ENCODE measurements around the gene FXR2. TPM values are rescaled to one million over a fixed set of nuclear protein-coding genes. Genes with fewer than 3 reads are reported as not detected.
A peak's percentile ranks its signal among the peaks of the same experiment; 100 is the strongest.

FXR2 gene
- total RNA-seq, 4 donors from 2014 or later, result 11.7 to 25.4 (median 22.4) TPM

- intact Hi-C loops (cut with DNase I; ENCODE audit: low total_unique reads), result loop anchor here (10.0 kb wide), 1 partner anchor 542 kb away; the partner anchor contains the start of gene SLC16A11
- no peaks in the 10 kb centered on the region for H3K27me3 ChIP-seq
- H3K36me3 ChIP-seq, result peaks cover 0 to 9% (median 2%) of the 10 kb centered on the region in 4 donors
- TF ChIP-seq POLR2AphosphoS5 (IDR thresholded peaks at IDR 0.05), result no peak
- TF ChIP-seq, protein P1, sequence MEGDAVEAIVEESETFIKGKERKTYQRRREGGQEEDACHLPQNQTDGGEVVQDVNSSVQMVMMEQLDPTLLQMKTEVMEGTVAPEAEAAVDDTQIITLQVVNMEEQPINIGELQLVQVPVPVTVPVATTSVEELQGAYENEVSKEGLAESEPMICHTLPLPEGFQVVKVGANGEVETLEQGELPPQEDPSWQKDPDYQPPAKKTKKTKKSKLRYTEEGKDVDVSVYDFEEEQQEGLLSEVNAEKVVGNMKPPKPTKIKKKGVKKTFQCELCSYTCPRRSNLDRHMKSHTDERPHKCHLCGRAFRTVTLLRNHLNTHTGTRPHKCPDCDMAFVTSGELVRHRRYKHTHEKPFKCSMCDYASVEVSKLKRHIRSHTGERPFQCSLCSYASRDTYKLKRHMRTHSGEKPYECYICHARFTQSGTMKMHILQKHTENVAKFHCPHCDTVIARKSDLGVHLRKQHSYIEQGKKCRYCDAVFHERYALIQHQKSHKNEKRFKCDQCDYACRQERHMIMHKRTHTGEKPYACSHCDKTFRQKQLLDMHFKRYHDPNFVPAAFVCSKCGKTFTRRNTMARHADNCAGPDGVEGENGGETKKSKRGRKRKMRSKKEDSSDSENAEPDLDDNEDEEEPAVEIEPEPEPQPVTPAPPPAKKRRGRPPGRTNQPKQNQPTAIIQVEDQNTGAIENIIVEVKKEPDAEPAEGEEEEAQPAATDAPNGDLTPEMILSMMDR (IDR thresholded peaks at IDR 0.05), result peak in 4 of 5 experiments; percentile 19 to 34 (median 34)
- no peak for TF ChIP-seq POLR2A (IDR thresholded peaks at IDR 0.05)
- no peak for TF ChIP-seq EP300 (IDR thresholded peaks at IDR 0.05; ENCODE audit: low read depth)
- peak overlapping the region; percentile 29 to 46 (median 36) for H3K27ac ChIP-seq
- H3K4me3 ChIP-seq, result no peak overlapping the region
- no peaks in the 10 kb centered on the region for H3K9me3 ChIP-seq
- peaks cover 21 to 56% (median 41%) of the 10 kb centered on the region in 4 donors for H3K4me1 ChIP-seq
- in situ Hi-C loops (cut with MboI; ENCODE audit: low pct_ligation_motif_present in 1 of 4, low pct_unique_long_range_greater_than_20kb in 1 of 4, low sequenced_read_pairs in 3 of 4), result no loop called here
- WGBS, 2 donors (ENCODE audit: low coverage in 1 of 2), result 33 to 61% methylated on average over 1 to 9 of the region's 9 CpGs
- peak; percentile 64 for DNase-seq
Observed at GRCh38 chr17:7586673-7587419, 27.9 kb downstream of the FXR2 start.

- peak; percentile 96 for DNase-seq
- Histone ChIP-seq H3K4me3 (peak within 1 kb of the TSS; percentile 18 to 67 (median 48)), H3K27ac (peak within 1 kb of the TSS; percentile 89 to 91 (median 90)), H3K4me1 (peaks cover 35 to 69% (median 52%) of the 10 kb centered on the region in 4 donors), H3K36me3 (peaks cover 0 to 5% (median 3%) of the 10 kb centered on the region in 4 donors), H3K9me3 (no peaks in the 10 kb centered on the region), H3K27me3 (no peaks in the 10 kb centered on the region)
- 20% methylated on average over 69 of the region's 69 CpGs; no CpG with 5 or more reads in 1 of the 2 donors for WGBS, 2 donors (ENCODE audit: low coverage in 1 of 2)
- TF ChIP-seq POLR2A (IDR thresholded peaks at IDR 0.05) (peak; percentile 83), POLR2AphosphoS5 (IDR thresholded peaks at IDR 0.05) (peak; percentile 40 to 82 (median 65)), EP300 (IDR thresholded peaks at IDR 0.05; ENCODE audit: low read depth) (no peak)
- TF ChIP-seq, protein P1 (IDR thresholded peaks at IDR 0.05), result peak in 1 of 5 experiments; percentile 29
- in situ Hi-C loops (cut with MboI; ENCODE audit: low pct_ligation_motif_present in 1 of 4, low pct_unique_long_range_greater_than_20kb in 1 of 4, low sequenced_read_pairs in 3 of 4) (no loop called here), intact Hi-C loops (cut with DNase I; ENCODE audit: low total_unique reads) (loop anchor here (10.0 kb wide), 1 partner anchor 539 kb away; the partner anchor contains the start of gene SLC16A11)
Observed at GRCh38 chr17:7583253-7584109, 31.2 kb downstream of the FXR2 start, which contains the start of gene MPDU1. Gene MPDU1 (plus strand): TSS chr17:7583852. CDS start chr17:7583863, 11 bp downstream.

- no peaks in the 10 kb centered on the region for H3K9me3 ChIP-seq
- peak overlapping the region; percentile 89 to 91 (median 90) for H3K27ac ChIP-seq
- peak; percentile 24 for DNase-seq
- H3K4me1 ChIP-seq, result peaks cover 35 to 70% (median 48%) of the 10 kb centered on the region in 4 donors
- intact Hi-C loops (cut with DNase I; ENCODE audit: low total_unique reads) (loop anchor here (10.0 kb wide), 1 partner anchor 538 kb away; the partner anchor contains the start of gene SLC16A11), in situ Hi-C loops (cut with MboI; ENCODE audit: low pct_ligation_motif_present in 1 of 4, low pct_unique_long_range_greater_than_20kb in 1 of 4, low sequenced_read_pairs in 3 of 4) (no loop called here)
- peaks cover 0 to 14% (median 8%) of the 10 kb centered on the region in 4 donors for H3K36me3 ChIP-seq
- no peaks in the 10 kb centered on the region for H3K27me3 ChIP-seq
- H3K4me3 ChIP-seq, result peak overlapping the region in 3 of 4 donors; percentile 41 to 67 (median 55)
- TF ChIP-seq, protein P1 (IDR thresholded peaks at IDR 0.05), result no peak
- no peak for TF ChIP-seq POLR2AphosphoS5 (IDR thresholded peaks at IDR 0.05)
- no peak for TF ChIP-seq POLR2A (IDR thresholded peaks at IDR 0.05)
- TF ChIP-seq EP300 (IDR thresholded peaks at IDR 0.05; ENCODE audit: low read depth), result no peak
- WGBS, 2 donors (ENCODE audit: low coverage in 1 of 2), result 87% methylated on average over 31 of the region's 36 CpGs; no CpG with 5 or more reads in 1 of the 2 donors
Observed at GRCh38 chr17:7582396-7583252, 32.1 kb downstream of the FXR2 start.

Data from transverse colon (tissue), 4 donors.